Esophagus (tissue), 2 donors: Measurements from ENCODE around the gene SCIN. TPM values are rescaled to one million over a fixed set of nuclear protein-coding genes. Genes with fewer than 3 reads are reported as not detected.

Source experiments
- H3K27ac ChIP-seq, 2 donors: one replicate each; pipeline ENCODE4 v1.5.1; 2013; ENCODE audit warnings: low read depth in 2 of 2, mild to moderate bottlenecking in 2 of 2, inconsistent platforms in 1 of 2, low read length in 1 of 2, moderate library complexity in 1 of 2
- H3K27me3 ChIP-seq, 2 donors: one replicate each; pipeline ENCODE4 v1.6.1; 2013; ENCODE audit warnings: low read length in 2 of 2, control low read depth in 1 of 2, mild to moderate bottlenecking in 1 of 2; ENCODE audit not compliant: insufficient read depth in 2 of 2, control insufficient read depth in 1 of 2
- H3K36me3 ChIP-seq, 2 donors: one replicate each; pipeline ENCODE4 v1.6.1; 2013; ENCODE audit warnings: low read length in 1 of 2; ENCODE audit not compliant: control insufficient read depth in 2 of 2, insufficient read depth in 2 of 2
- H3K4me1 ChIP-seq, 2 donors: one replicate each; pipeline ENCODE4 v1.6.1; 2013; ENCODE audit warnings: low read length in 1 of 2; ENCODE audit not compliant: control insufficient read depth in 2 of 2, insufficient read depth in 2 of 2
- H3K4me3 ChIP-seq, 2 donors: one replicate each; pipeline ENCODE4 v1.5.1; 2013; ENCODE audit warnings: low read length in 2 of 2, mild to moderate bottlenecking in 2 of 2, low read depth in 1 of 2, moderate library complexity in 1 of 2
- H3K9me3 ChIP-seq, 2 donors: one replicate each; pipeline ENCODE4 v1.6.1; 2013; ENCODE audit warnings: mild to moderate bottlenecking in 2 of 2, low read depth in 1 of 2, low read length in 1 of 2, moderate library complexity in 1 of 2; ENCODE audit not compliant: control insufficient read depth in 2 of 2, insufficient read depth in 1 of 2
- WGBS, 2 donors: extraction: QIAGEN DNeasy Blood & Tissue Kit; methylation state at CpG; one replicate each; pipeline ENCODE4 v1.1.7; 2013; 5-methylcytosine and 5-hydroxymethylcytosine counted together
- polyA plus RNA-seq, 2 donors: library from polyadenylated mRNA; stranded (reverse); fragments of 200-250 nt; gene quantifications; one replicate each; pipeline ENCODE4 v1.2.3, GENCODE V29; 2013
- donor health status: healthy with polysubstance abuse.
- donor health status: Bipolar disorder and iron deficiency.

The SCIN gene
- polyA plus RNA-seq, 2 donors, result 10.4 to 22.3 TPM

DNA sequence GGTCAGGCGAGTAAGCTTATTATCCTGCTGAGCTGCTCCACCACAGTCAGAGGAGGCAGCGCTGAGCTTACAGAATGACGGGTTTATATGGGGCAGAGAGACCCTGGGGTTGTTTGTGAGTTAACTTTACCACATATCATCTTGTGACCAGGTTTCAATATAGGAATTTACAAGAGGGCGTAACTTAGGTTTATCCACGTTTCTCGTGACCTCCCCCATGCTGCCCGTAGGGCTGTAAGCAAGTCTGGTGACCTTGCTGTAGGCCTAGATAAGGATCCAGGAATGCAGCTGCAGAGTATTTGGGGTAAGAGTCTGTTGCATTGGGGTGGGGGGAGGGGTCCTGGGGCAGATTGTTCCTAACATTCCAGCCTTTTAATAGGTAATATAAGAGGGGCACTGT lies 24.6 kb downstream of the SCIN start:
- Histone ChIP-seq H3K4me1 (no peaks in the 10 kb centered on the region), H3K9me3 (peaks cover 0 to 3% of the 10 kb centered on the region in 2 donors), H3K27me3 (no peaks in the 10 kb centered on the region), H3K27ac (no peak overlapping the region), H3K36me3 (no peaks in the 10 kb centered on the region), H3K4me3 (no peak overlapping the region)
- 90 to 97% methylated on average over 7 of the region's 7 CpGs for WGBS, 2 donors

DNA sequence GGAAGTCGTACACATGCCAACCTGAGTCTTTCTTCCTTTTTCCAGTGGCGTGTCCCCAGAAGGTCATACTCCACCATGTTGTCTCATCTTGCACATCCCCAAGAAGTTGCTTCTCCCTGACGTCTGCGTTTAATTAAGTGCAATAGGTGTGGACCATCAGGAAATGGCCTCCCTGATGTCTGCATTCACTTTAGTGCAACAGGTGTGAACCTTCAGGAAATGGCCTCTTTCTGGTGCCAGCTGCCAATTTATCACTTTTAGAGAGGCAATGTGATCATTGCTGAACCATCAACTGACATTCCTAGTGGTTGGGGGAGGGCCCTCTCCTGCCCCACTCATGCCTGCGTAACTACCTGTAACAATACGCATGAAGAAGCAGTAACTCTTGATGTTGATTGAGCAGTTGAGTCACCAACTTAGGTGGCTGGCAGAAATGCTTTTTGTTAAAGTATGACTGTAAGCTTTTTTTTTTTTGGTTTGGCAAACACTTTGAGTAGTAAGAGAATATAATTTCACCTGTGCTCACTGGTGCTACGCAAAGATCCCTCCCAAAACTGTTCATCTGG lies 25.8 kb downstream of the SCIN start:
- no peak overlapping the region for H3K4me3 ChIP-seq
- no peak overlapping the region for H3K27ac ChIP-seq
- WGBS, 2 donors, result 76 to 77% methylated on average over 7 of the region's 7 CpGs
- no peaks in the 10 kb centered on the region for H3K4me1 ChIP-seq
- H3K27me3 ChIP-seq, result no peaks in the 10 kb centered on the region
- H3K9me3 ChIP-seq, result peaks cover 0 to 3% of the 10 kb centered on the region in 2 donors
- H3K36me3 ChIP-seq, result no peaks in the 10 kb centered on the region

DNA sequence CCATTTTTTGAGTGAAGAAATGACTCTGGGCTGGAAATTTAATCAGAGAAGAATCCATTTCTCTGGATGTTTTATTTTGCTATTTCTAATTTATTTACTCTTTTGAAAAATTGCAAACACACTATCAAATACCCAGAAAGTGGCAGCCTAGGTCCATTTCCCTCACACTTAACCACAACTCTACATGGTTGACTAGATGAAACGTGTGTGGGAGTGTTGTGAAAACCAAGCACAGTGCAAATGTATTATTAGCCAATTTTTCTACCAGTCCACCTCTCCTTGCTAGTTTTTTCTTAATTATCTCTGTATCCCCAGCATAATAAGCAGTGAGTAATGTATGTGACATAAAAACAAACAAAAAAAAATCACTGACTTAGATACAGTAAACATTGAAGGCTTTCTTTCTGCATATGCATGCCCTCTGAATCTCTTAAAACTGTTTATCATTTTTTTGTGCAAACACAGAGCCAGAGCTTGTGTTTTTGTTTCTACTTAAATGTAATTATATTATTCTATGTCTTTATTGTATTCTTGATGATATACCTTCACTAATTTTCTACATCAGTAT lies 30.9 kb downstream of the SCIN start:
- Histone ChIP-seq H3K4me1 (no peaks in the 10 kb centered on the region), H3K9me3 (no peaks in the 10 kb centered on the region), H3K4me3 (no peak overlapping the region), H3K27ac (no peak overlapping the region), H3K27me3 (no peaks in the 10 kb centered on the region), H3K36me3 (no peaks in the 10 kb centered on the region)
- WGBS, 2 donors, result 62 to 63% methylated on average over 1 of the region's 1 CpG

DNA sequence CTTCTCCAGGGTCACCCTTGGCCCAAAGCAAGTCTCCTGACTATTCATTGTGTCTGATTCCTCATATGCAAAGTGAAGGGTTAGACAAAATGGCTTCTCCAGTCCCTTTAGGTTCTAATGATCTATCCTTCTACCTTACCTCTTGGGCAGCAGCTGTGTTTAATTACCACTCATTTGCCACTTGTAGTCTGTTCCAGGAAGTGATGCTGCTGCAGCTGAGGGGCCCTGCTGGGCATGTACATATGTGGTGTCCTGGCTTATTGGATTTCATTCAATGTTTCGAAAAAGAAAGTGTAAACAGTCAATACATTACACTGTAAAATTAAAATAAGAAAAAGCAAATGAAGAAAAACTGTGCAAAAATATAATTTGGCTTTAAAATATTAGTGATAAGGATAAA lies 36.6 kb downstream of the SCIN start:
- Histone ChIP-seq H3K27ac (no peak overlapping the region), H3K4me3 (no peak overlapping the region), H3K36me3 (no peaks in the 10 kb centered on the region), H3K4me1 (no peaks in the 10 kb centered on the region), H3K27me3 (no peaks in the 10 kb centered on the region), H3K9me3 (no peaks in the 10 kb centered on the region)
- 88 to 93% methylated on average over 1 of the region's 1 CpG for WGBS, 2 donors

DNA sequence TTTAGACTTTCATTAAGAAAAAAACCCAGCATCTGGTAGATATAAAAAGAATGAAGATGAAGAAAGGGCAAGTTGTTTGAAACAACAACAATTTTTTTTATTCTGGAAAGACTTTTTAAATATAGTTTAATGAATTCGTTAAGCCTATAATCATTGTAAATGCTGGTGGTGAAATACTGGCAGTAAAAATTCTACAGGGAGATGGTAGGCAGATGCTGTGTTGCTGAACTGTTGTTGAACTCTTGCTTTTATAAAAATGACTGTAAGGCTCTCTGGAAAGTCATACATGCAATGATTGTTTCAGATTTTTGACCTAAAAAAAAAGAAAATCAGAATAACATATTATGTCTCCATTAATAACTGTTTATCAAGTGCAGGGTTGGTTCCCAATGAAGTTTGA lies 39.0 kb downstream of the SCIN start:
- no peak overlapping the region for H3K27ac ChIP-seq

DNA sequence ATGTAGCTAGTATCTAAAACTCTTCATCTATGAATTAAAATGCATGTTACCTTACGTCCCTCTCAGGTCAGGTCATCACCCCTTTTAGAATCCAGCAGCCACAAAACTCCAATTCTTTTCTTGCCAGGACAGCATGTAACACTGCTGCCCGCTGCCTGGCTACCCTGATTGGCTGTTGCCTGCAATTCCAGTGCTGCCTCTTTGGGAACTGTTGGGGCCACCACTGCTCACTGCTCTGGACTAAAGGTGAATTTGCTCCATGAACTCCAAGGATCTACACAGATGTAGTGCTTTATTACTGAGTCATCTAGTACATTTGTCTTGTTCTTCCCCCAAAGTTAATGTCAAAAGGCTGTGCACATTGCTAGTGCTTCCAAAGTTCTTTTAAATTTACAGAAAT lies 40.4 kb downstream of the SCIN start:
- Histone ChIP-seq H3K27ac (no peak overlapping the region), H3K4me1 (no peaks in the 10 kb centered on the region), H3K9me3 (no peaks in the 10 kb centered on the region), H3K4me3 (no peak overlapping the region), H3K27me3 (no peaks in the 10 kb centered on the region), H3K36me3 (no peaks in the 10 kb centered on the region)
- WGBS, 2 donors, result 90% methylated on average over 2 of the region's 2 CpGs

More for the DNA sequence above, 39.0 kb downstream of the SCIN start:
- 69 to 77% methylated on average over 1 of the region's 1 CpG for WGBS, 2 donors
- no peaks in the 10 kb centered on the region for H3K4me1 ChIP-seq
- no peak overlapping the region for H3K4me3 ChIP-seq
- H3K27me3 ChIP-seq, result no peaks in the 10 kb centered on the region
- H3K9me3 ChIP-seq, result no peaks in the 10 kb centered on the region
- H3K36me3 ChIP-seq, result no peaks in the 10 kb centered on the region

DNA sequence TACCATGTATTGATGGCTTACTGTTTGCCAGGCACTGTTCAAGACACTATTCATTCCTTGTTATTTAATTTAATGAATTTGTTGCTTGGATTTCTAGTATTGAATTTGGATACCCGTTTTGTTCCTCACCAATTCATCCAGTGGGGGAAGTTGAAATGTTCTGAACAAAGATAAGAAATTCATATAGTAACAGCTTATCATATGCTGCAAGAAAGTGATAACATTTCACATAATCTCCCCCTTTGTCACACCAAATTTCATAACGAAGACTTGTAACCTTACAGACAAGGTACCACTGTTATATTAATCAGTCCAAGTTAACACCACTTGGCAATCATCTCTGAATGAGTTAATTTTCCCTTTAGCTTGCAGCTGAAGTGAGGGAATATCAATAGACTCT lies 42.1 kb downstream of the SCIN start:
- 58 to 68% methylated on average over 2 of the region's 2 CpGs for WGBS, 2 donors
- no peaks in the 10 kb centered on the region for H3K36me3 ChIP-seq

DNA sequence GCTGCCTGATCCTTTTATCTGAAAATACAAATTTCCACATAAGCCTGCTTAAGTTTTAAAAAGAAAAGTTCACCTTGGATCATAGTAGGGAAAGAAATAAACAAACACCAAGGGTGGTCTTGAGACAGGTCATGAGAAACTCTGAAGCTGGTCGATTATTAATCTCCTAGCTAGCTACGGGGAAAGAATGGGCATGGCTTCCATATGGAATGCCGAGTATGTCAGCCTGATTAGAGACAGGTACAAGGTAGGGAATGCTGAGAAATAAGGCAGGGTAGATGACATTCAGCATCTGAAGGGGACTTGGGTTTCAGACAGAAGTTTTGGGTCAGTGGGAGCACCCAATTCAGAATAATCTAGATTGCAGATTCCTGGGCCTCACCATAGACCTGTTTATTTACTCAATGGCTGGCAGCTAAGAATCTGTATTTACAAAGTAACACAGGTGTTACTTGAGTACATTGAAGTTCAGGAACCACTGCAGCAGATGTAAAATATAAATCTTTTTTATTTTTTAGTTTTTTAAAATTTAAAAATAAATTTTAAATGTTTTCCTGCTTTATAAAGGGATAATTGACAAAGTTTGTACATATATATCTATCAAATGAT lies 49.0 kb downstream of the SCIN start:
- WGBS, 2 donors, result 53 to 62% methylated on average over 3 of the region's 3 CpGs

More for the DNA sequence above, 42.1 kb downstream of the SCIN start:
- Histone ChIP-seq H3K9me3 (no peaks in the 10 kb centered on the region), H3K27me3 (no peaks in the 10 kb centered on the region), H3K4me1 (no peaks in the 10 kb centered on the region), H3K27ac (no peak overlapping the region), H3K4me3 (no peak overlapping the region)

DNA sequence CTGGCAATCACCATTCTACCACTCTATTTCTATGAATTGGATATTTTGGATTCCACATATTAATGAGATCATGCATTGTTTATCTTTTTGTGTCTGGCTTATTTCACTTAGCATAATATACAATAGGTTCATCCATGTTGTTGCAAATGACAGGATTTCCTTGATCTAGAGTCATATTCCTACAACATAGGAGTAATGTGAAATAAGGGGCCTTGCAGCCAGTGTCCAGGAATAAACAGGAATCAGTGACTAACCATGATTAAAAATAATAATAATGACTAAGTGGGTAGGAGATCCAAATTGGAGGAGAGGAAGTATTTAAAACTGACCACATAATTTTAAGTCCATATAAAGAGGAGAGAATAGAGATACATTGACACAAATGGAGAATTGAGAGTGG lies 49.9 kb downstream of the SCIN start:
- H3K27ac ChIP-seq, result no peak overlapping the region
- H3K4me1 ChIP-seq, result no peaks in the 10 kb centered on the region
- no peaks in the 10 kb centered on the region for H3K27me3 ChIP-seq
- no peak overlapping the region for H3K4me3 ChIP-seq
- no peaks in the 10 kb centered on the region for H3K9me3 ChIP-seq
- no peaks in the 10 kb centered on the region for H3K36me3 ChIP-seq

More for the DNA sequence above, 49.0 kb downstream of the SCIN start:
- no peaks in the 10 kb centered on the region for H3K4me1 ChIP-seq
- H3K27me3 ChIP-seq, result no peaks in the 10 kb centered on the region
- no peaks in the 10 kb centered on the region for H3K9me3 ChIP-seq
- H3K4me3 ChIP-seq, result no peak overlapping the region
- no peak overlapping the region for H3K27ac ChIP-seq
- H3K36me3 ChIP-seq, result no peaks in the 10 kb centered on the region

DNA sequence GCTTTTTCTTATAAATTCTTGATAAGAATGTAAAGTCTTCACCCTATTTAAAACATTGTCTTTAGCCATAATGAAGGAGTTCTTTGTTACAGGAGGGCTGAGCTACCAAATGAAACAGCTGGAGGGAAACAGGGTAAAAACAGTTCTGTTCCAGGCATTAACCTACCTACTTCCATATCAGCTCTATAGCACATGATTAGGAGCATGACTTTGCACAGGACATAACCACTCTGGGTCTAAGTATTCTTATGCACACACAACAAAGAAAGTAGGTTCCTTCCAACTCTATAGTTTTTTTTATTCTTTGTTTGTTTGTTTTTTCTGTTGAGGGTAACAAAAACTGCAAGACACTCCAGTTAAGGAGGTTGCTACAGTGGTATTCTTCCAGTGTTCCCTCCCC lies 52.7 kb downstream of the SCIN start:
- H3K27me3 ChIP-seq, result no peaks in the 10 kb centered on the region
- no peaks in the 10 kb centered on the region for H3K9me3 ChIP-seq
- H3K4me1 ChIP-seq, result no peaks in the 10 kb centered on the region
- H3K36me3 ChIP-seq, result peaks cover 0 to 4% of the 10 kb centered on the region in 2 donors
- no peak overlapping the region for H3K4me3 ChIP-seq
- H3K27ac ChIP-seq, result no peak overlapping the region
